Forelimb muscle (tissue), 1 donor: ENCODE measurements around the gene TIMP4. TPM values are rescaled to one million over a fixed set of nuclear protein-coding genes. Genes with fewer than 3 reads are reported as not detected.

ENCODE experiments used
- polyA plus RNA-seq: library from polyadenylated mRNA; unstranded; fragments of 120-200 nt; gene quantifications from one replicate; pipeline ENCODE4 v1.2.1, GENCODE V29; 2013; ENCODE audit not compliant: insufficient read length

TIMP4 gene
- polyA plus RNA-seq, 1 donor: 2.2 TPM

Other genes with a start within 250 kb of the TIMP4 start
- 0.23 TPM for gene SYN2, start 154.5 kb downstream of the TIMP4 start, polyA plus RNA-seq
- 2.8 TPM for gene PPARG, start 130.2 kb upstream of the TIMP4 start, polyA plus RNA-seq